Right ventricle myocardium superior (tissue), 1 donor: ENCODE results near the gene PLEKHA8. TPM values are rescaled to one million over a fixed set of nuclear protein-coding genes. Genes with fewer than 3 reads are reported as not detected.

Experiments used
- ATAC-seq: fragments of 200-7000 bp; cut with Tn5 transposase; one replicate; pipeline ENCODE4 v1.9.1; 2020; ENCODE audit warnings: mild to moderate bottlenecking; ENCODE audit not compliant: poor library complexity
- DNase-seq: peaks from one replicate; pipeline ENCODE4 v3.0.0-alpha.2; 2020
- intact Hi-C: fragments of 100-400 bp; cut with DNase I; formaldehyde crosslinking; loops from one replicate; pipeline ENCODE4 v1.11.2; 2022
- total RNA-seq: library from RNA; stranded (reverse); fragmentation: NEBNext Ultra II Directional; extraction: Animal tissue kit (Norgen Biotek cat#: 25700); gene quantifications from one replicate; pipeline ENCODE4 v1.2.1, GENCODE V29; 2021
- donor health status: DM: no; HTN: yes; CAD: no; lungs with severe emphysema.

PLEKHA8 gene
- total RNA-seq, 1 donor from 2014 or later = 3.9 TPM

GRCh38 chr7:30134611-30135300, 106.5 kb downstream of the PLEKHA8 start, which contains the start of gene MTURN:
MTURN (plus strand) TSS chr7:30134986; CDS start chr7:30135137, 151 bp downstream.
- intact Hi-C loops = no loop called here
- ATAC-seq (peak; percentile 88), DNase-seq (peak; percentile 95)

GRCh38 chr7:30135301-30136116, 107.3 kb downstream of the PLEKHA8 start:
- ATAC-seq = peak; percentile 58
- intact Hi-C loops = no loop called here

GRCh38 chr7:30136117-30136731, 108.0 kb downstream of the PLEKHA8 start:
- DNase-seq (no peak), ATAC-seq (no peak)
- intact Hi-C loops = no loop called here

More at GRCh38 chr7:30135301-30136116, 107.3 kb downstream of the PLEKHA8 start:
- peak; percentile 78 for DNase-seq

GRCh38 chr7:30136743-30137485, 108.7 kb downstream of the PLEKHA8 start:
- DNase-seq (no peak), ATAC-seq (no peak)
- intact Hi-C loops = no loop called here

- intact Hi-C loops = no loop called here
- DNase-seq (no peak), ATAC-seq (no peak)
These were observed 111.7 kb downstream of the PLEKHA8 start for GRCh38 chr7:30139836-30140384.

GRCh38 chr7:30140456-30140855, 112.2 kb downstream of the PLEKHA8 start:
- no peak for ATAC-seq
- no peak for DNase-seq
- intact Hi-C loops = no loop called here

GRCh38 chr7:30142710-30143109, 114.5 kb downstream of the PLEKHA8 start:
- ATAC-seq (peak; percentile 32), DNase-seq (no peak)
- intact Hi-C loops = no loop called here

- intact Hi-C loops = no loop called here
- DNase-seq (no peak), ATAC-seq (no peak)
These were observed 115.6 kb downstream of the PLEKHA8 start for GRCh38 chr7:30143748-30144251.

GRCh38 chr7:30144657-30145306, 116.6 kb downstream of the PLEKHA8 start:
- no peak for DNase-seq
- intact Hi-C loops = no loop called here
- ATAC-seq = no peak

- intact Hi-C loops = no loop called here
- DNase-seq = no peak
- ATAC-seq = no peak
These were observed 117.3 kb downstream of the PLEKHA8 start for GRCh38 chr7:30145426-30145970.

- DNase-seq = no peak
- intact Hi-C loops = no loop called here
- peak; percentile 56 for ATAC-seq
These were observed 118.0 kb downstream of the PLEKHA8 start for GRCh38 chr7:30146127-30146612.

- intact Hi-C loops = no loop called here
- ATAC-seq (no peak), DNase-seq (no peak)
These were observed 119.0 kb downstream of the PLEKHA8 start for GRCh38 chr7:30147223-30147622.

GRCh38 chr7:30147785-30148184, 119.6 kb downstream of the PLEKHA8 start:
- ATAC-seq = no peak
- DNase-seq = no peak
- intact Hi-C loops = no loop called here

- ATAC-seq = no peak
- intact Hi-C loops = no loop called here
- DNase-seq = no peak
These were observed 120.2 kb downstream of the PLEKHA8 start for GRCh38 chr7:30148426-30148825.

- intact Hi-C loops = no loop called here
- DNase-seq = no peak
- ATAC-seq = no peak
These were observed 120.8 kb downstream of the PLEKHA8 start for GRCh38 chr7:30148951-30149459.

- DNase-seq (no peak), ATAC-seq (no peak)
- intact Hi-C loops = no loop called here
These were observed 121.5 kb downstream of the PLEKHA8 start for GRCh38 chr7:30149640-30150272.

- ATAC-seq (no peak), DNase-seq (no peak)
- intact Hi-C loops = no loop called here
These were observed 122.5 kb downstream of the PLEKHA8 start for GRCh38 chr7:30150711-30151110.
